DMS153 (cell line): ENCODE results near the gene STX4.

ENCODE experiments used
- DNase-seq: peaks from one replicate; lab custom pipeline; 2025; lab: John Stamatoyannopoulos, UW

STX4 gene

DNA sequence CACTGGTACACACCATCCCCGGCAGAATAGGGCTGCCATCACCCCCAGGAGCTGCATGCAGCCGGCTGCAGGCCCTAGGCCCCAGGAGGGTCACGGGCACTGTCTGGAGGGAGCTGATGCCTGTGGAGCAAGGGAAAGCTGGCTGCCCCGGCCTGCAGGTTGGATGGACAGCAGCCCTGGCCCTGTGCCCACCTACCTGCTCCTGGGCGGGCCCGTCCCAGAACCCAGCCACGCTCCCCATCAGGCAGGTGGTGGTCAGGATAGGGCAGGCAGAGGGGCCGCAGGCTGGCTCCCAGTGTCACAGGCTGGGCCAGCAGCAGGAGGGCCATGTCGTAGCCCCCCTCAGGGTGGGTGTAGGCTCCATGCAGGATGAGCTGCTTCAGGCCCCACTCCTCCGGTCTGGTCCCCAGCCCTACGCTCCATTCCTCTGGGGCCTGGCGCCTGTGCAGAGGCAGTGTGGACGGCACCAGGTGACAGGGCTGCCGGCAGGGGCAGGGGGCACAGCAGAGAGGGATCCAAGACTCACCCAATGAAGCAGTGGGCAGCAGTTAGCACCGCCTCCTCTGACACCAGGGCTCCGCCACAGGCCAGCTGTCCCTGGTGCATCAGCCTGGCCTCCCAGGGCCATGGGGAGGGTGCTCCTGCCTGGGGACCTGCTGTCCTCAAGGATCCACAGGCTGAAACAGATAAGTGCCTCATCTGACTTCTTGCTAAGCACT lies 51.4 kb downstream of the STX4 start:
- DNase-seq = no peak

DNA sequence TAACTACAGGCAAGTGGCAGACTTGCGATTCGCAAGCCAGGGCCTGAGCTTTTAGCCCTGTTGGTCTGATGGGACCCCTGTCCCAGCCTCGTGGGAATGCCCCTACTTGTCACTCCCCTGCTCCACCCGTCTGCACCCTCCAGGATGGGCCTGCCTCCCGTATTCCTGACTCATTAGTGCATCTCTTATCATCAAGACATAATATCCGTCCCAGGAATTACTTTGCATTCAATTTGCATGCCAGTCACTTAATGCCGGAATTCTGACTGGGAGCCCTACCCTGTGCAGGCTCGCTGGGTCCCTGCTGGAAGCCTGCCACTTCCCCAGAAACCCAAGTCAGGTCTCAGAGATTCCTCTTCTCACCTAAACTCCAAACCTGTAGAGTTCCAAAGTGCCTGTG lies 52.1 kb downstream of the STX4 start:
- DNase-seq = no peak

DNA sequence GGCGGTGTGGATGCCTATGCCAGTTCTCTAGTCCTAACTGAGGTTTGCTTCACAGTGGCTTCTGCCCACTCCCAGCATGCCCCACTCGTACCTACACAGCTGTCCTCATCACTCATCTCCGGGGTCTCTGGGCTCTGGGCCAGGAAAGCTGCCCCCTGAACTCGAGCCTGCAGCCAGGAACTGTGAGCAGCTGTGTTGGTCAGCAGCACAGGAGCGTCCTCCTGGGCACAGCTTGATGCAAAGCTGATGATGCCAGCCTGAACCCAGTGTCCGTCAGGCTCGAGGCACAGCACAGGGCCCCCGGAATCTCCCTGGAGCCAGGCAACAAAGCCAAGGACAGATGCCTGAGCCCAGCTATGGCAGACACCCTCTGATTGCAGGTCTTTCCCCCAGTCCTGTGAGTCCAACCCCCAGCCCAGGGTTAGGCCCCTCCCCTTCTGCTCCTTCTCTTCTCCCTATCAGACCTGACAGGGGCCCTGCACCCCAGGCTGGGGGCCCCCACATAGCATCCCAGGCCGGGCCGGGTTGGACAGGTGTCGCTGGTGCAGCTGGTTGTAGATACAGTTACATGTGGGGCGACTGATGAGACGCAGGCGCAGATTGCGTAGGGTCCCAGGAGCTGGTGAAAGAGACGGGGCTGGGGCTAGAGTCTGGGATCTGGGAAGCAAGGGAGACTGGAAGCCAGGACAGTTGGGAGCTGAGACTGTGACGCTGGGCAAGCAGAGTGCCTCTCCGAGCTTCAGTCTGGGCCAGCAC lies 52.7 kb downstream of the STX4 start:
- no peak for DNase-seq

DNA sequence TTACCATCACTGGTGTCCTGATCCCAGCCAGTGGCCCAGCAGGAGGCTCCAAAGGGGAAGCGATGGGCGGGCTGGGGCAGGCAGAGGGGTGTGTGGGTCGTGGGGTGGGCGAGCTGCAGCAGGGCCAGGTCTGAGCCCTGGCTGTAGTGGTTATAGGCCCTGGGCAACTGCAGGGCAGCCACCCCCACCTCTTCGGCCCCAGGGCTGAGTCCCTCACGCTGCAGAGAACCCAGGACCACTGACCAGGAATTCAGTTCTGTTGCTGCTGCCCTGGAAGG lies 53.2 kb downstream of the STX4 start:
- no peak for DNase-seq

DNA sequence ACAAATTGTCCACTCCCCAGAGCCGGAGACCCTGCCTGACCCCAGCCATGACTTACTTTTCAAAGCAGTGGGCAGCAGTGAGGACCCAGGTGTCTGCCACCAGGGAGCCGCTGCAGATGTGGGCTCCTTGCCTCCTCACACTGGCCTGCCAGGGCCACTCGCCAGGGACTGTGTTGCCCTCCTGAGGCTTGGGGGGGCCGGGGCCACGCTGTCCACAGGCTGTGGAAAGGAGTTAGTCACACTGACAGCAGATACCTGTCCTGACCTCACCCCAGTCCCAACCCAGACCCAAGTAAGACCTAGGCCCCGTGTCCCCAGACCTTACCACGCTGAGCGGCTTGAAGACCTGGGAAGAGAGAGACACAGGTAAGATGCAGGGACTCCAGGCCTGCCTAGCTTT lies 54.1 kb downstream of the STX4 start:
- DNase-seq = no peak

DNA sequence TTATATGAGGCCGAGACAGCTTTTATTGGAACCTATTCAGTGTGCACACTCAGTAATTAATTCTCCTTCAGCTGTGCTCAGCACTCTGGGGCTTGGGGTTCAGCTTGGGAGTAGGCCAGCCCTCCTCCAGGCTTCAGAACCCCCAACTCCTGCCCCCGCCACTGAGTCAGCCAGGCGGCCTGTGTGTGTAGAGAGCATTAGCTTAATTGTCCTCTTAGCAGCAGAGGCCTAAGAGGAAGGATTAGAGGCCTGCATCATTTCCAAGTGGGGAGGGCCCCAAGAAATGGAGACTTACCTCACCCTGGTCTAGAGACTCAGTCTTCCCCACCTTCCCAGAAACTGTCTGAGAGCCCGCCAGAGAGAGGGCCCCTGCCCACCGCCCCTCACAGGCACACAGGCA lies 54.6 kb downstream of the STX4 start:
- DNase-seq = no peak

DNA sequence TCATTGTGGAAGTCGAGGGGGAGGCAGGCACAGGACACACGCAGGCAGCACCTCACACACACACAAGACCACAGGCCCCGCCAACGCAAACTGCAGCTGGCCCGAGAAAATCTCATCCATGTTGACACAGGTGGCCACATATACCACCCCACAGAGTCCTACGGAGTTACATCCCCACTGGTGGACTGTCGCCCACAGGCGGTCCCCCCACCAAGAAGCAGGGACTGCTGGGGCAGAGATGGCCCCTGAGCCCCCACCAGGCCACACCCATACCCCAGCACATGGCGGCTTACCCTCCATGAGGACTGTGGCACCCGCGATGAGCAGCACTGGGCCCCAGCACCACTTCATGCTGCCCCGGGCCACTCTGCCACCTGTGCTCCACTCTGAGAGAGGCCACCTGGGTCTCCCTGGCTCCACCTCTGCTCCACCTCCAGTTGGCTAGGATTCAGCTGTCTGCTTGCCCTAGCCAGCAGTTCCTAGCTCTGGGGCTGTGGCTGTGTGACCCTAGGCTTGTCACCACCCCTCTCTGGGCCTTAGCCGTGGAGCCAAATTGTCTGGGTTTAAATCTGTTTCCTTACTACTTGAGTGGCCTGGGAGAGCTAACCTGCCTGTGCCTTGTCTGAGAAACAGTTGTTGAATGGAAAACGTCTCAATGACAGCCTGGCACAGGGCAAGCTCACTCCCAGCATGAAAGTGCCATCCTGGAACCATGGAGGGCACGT lies 55.3 kb downstream of the STX4 start, which contains the start of gene PRSS53:
Gene PRSS53, minus strand, starts transcription at position 485 of the 725 bp plus-strand sequence. Its CDS starts 134 bp downstream, at position 351.
- DNase-seq = no peak

DNA sequence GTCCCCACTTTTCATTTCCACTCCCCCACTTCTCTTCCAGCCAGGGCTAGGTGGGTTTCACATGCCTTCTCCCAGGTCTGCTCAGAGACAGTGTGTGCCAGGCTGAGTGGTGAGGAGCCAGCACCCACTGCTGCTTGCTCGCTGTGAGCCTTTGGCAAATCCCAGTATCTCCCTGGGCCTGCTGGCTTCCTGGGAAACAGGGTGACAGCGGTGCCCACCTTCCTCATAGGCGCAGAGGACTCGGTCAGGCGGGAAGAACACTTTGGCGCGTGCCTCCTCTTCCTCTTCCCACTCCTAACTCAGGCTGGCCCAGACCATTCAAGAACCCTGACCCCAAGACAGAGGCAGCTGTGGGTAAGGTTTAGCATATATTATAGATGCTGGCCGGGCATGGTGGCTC lies 55.8 kb downstream of the STX4 start:
- DNase-seq = no peak
